Stimulated activated CD8-positive, alpha-beta memory T cell treated with anti-CD3 and anti-CD28 coated beads, Interleukin-15, amount 100 ng/mL, for 24 hours (primary cell): ENCODE data around the gene TANGO6.
"Not testable (repeated sequence)": the region's sequence is repeated elsewhere in the genome, so short reads cannot be mapped to it uniquely, and the experiment has no call there.

Experiments used
- DNase-seq: peaks from one replicate; pipeline ENCODE4 v3.0.0-alpha.2; 2020; ENCODE audit warnings: low read depth

The TANGO6 gene

GRCh38 chr16:68972720-68973119 is 129.4 kb downstream of the TANGO6 start:
- no peak for DNase-seq

DNA sequence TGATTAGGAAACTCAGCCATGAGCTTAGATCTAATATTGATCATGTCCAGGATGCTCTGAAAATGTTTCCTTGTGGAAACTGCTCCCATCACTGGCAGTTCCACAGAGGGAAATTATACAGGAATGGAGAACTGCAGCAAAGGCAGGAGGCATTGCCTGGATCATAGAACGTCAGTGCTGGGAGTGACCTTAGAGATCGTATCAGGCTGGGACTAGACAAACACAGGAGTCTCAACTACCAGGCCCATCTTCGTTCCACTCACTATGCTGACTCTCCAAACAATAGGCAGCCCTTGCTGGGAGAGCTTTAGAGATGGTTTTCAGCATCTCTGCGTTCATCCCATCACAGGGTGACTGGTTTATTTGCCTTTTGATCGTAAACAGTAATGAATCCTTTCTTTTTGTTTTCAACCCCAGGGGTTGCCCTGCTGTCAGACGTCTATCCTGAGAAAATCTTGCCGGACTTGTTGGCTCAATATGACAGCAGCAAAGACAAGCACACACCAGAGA is 130.3 kb downstream of the TANGO6 start:
- DNase-seq = no peak

- DNase-seq = no peak
Measured at GRCh38 chr16:68978303-68978954, 135.1 kb downstream of the TANGO6 start.

- no peak for DNase-seq
Measured at GRCh38 chr16:68980695-68981315, 137.5 kb downstream of the TANGO6 start.

DNA sequence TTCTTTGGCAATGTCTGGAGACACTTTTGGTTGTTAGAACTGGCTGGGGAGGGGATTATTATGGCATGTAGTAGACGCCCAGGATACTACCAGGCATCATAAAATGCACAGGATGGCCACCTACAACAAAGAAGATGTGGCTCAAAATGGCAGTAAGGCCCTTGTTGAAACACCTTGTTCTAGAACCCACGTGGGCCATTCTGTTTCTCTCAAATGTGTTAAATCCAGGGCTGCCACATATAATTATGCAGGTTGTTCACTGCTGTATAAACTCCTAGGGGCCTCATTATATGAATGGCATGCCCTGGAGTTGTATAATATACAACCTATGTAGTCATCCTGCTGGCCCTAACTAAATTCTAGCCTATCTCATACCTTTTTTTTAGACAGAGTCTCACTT is 138.6 kb downstream of the TANGO6 start:
- no peak for DNase-seq

DNA sequence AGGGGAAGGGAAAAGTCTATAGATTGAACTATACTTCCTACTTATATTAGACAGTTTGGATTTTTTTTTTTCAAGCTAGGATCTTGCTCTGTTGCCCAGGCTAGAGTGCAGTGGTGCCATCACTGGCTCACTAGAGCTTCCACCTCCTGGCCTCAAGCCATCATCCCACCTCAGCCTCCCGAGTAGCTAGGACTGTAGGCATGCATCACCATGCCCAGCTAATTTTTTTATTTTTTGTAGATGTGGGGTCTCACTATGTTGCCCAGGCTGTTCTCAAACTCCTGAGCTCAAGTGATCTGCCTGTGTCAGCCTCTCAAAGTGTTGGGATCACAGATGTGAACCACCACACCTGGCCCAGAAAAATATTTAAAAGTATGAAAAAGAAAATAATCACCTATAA is 141.1 kb downstream of the TANGO6 start:
- DNase-seq = no peak

- no peak for DNase-seq
Measured at GRCh38 chr16:68985268-68985667, 141.9 kb downstream of the TANGO6 start.

DNA sequence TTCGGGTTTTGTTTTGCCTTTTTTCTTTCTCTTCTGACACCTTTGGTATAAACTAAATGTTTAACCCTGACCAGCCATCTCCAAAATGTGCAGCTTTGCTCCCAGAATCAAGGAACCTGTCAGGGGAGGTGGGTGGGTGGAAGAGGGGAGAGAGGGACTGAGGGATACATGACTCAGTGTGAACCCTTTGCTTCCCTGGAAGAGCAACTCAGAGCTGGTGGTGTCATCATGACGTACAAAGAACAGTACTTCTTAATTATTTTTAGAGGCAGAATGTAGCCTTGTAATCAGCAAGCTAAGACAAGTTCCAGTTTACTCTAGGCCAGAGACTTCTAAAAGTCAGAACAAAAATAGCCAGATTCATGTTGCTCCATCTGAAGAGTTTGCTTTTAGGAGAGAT is 142.5 kb downstream of the TANGO6 start:
- no peak for DNase-seq

DNA sequence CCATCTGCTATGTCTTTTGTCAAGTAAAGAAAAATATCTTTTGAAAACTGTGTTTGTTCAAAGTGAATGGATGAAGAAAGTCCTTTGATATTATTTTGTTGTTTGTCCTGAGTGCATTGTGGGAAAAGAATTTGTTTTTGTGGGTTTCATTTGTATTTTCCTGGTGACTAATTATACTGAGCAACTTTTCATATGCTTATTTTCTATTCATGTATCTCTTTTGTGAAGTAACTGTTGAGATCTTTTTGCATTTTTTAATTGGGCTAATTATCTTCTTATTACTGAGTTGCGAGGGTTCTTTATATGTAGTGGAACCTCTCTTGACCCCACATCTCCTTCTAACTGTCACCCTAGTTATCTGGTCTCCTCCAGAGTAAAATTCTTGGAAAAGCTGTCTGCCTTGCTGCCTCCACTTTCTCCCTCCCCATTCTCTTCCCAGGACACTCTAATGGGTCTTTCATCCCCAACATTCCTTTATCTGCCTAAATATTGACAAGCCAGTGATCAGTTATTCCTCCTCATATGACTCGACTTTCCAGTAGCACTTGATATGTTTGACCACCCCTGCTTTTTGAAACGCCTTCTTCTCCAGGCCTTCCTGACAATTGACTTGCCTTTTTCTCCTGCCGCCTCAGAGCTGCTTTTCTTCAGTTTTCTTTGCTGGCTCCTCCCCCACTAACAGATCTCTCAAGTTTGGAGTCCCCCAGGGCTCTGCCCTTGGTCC is 144.6 kb downstream of the TANGO6 start:
- no peak for DNase-seq

DNA sequence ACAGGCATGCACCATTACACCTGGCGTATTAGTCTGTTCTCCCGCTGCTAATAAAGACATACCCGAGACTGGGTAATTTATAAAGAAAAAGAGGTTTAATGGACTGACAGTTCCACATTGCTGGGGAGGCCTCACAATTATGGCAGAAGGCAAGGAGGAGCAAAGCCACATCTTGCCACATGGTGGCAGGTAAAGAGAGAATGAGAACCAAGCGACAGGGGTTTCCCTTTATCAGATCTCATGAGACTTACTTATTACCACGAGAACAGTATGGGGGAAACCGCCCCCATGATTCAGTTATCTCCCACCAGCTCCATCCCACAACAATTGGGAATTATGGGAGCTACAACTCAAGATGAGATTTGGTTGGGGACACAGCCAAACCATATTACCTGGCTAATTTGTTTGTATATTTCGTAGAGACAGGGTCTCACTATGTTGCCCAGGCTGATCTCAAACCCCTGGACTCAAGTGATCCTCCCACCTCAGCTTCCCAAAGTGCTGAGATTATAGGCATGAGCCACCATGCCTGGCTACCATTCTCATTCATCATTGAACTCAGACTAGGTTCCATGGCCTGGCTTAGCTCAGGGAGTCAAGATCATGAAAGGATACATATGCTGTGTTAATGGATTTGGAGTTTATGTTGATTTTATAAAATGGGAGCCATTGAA is 147.0 kb downstream of the TANGO6 start:
- DNase-seq = not testable (repeated sequence)

- no peak for DNase-seq
Measured at GRCh38 chr16:68991075-68991474, 147.7 kb downstream of the TANGO6 start.

DNA sequence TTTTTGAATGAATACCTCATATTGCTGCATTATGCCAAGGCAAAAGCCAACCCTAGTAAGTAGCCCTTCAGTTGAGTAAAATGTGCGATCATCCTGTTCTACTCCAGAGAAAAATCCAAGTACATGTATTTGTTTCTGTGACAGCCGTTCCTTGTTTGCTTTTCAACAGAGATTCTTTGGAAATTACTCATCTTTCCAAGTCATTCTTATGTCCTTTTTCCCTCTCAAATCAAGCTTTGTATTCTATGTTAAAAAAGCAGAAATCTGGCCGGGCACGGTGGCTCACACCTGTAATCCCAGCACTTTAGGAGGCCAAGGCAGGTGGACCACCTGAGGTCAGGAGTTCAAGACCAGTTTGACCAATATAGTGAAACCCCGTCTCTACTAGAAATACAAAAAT is 149.2 kb downstream of the TANGO6 start:
- no peak for DNase-seq

GRCh38 chr16:68993456-68993855 is 150.1 kb downstream of the TANGO6 start:
- no peak for DNase-seq

GRCh38 chr16:68993885-68994284 is 150.6 kb downstream of the TANGO6 start:
- DNase-seq = no peak

- DNase-seq = no peak
Measured at GRCh38 chr16:68994324-68994723, 151.0 kb downstream of the TANGO6 start.

- no peak for DNase-seq
Measured at GRCh38 chr16:68995011-68995504, 151.7 kb downstream of the TANGO6 start.

DNA sequence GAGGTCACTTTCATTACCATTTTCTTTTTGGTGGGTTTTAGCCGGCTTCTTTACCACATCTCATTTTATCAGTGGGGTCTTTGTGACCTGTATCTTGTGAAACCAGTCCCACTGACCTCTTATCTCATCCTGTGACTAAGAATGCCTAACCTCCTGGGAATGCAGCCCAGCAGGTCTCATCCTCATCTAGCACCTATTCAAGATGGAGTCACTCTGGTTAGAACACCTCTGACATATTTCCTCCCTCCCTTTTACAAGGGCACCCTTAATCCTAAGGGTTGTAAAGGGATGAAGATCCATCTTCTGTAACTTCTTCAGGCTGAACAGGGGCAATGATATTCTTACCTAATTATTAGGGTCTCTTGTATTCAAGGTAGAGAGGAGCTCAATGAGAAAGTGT is 154.2 kb downstream of the TANGO6 start:
- no peak for DNase-seq

- DNase-seq = no peak
Measured at GRCh38 chr16:68999114-68999513, 155.8 kb downstream of the TANGO6 start.

GRCh38 chr16:69003500-69003899 is 160.2 kb downstream of the TANGO6 start:
- no peak for DNase-seq

DNA sequence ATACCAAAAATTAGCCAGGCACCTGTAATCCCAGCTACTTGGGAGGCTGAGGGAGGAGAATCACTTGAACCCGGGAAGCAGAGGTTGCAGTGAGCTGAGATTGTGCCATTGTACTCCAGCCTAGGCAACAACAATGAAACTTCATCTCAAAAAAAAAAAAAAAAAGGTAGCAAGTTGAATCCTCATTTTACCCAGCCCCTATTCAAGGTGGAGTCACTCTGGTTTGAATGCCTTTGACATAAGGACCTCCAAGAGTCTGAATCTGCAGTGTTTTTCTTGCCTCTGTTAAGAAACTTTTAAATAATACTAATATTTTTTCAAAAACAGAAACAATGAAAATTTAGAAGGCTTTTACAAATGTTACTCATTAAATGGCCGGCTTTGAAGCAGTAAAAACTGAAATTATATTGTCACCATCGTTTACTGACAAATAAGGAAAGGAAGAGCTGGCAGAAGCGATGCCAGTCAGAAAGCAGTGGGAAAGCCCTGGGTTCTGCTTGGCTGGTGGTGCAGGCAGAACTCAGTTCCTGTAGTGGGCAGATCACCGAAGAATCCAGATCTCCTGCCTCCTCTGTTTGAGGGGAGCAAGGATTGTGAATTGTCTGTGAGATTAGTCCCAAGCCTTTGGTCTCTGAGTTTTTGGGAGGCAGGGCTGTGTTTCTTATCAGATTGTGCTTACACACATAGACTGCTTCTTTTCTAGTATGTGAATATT is 162.5 kb downstream of the TANGO6 start:
- DNase-seq = no peak

- DNase-seq = no peak
Measured at GRCh38 chr16:69012906-69013305, 169.6 kb downstream of the TANGO6 start.

GRCh38 chr16:69013991-69014390 is 170.7 kb downstream of the TANGO6 start:
- no peak for DNase-seq
